K562 (cell line): ENCODE results near the gene ANKRD34A. TPM values are rescaled to one million over a fixed set of nuclear protein-coding genes. Genes with fewer than 3 reads are reported as not detected.
A peak's percentile ranks its signal among the peaks of the same experiment; 100 is the strongest.

Experiments
- CREB3L1 ChIP-seq: fragments of 450-650 bp; IDR thresholded peaks from 2 replicates; pipeline ENCODE4 v1.6.1; 2014; ENCODE audit warnings: low read depth, mild to moderate bottlenecking, moderate library complexity, borderline replicate concordance
- CSDE1 ChIP-seq, 2 experiments: fragments of 450-650 bp; IDR thresholded peaks; 2 replicates each; pipeline ENCODE4 v1.6.1; 2016; ENCODE audit warnings: mild to moderate bottlenecking in 1 of 2
- ERF ChIP-seq: fragments of 450-650 bp; formaldehyde crosslinking; IDR thresholded peaks from 2 replicates; pipeline ENCODE4 v1.4.0; 2020; ENCODE audit warnings: mild to moderate bottlenecking, mixed read lengths
- ESRRB ChIP-seq: fragments of 250-450 bp; sonication (Bioruptor Pico); IDR thresholded peaks from 2 replicates; pipeline ENCODE4 v1.5.0; 2020; ENCODE audit warnings: mild to moderate bottlenecking, moderate library complexity, borderline replicate concordance
- HDAC1 ChIP-seq, 2 experiments: fragments of 450-650 bp; IDR thresholded peaks; 2 replicates each; pipeline ENCODE4 v1.6.1; 2016 to 2017; ENCODE audit warnings: inconsistent platforms in 1 of 2, mild to moderate bottlenecking in 1 of 2, moderate library complexity in 1 of 2
- HIVEP1 ChIP-seq: fragments of 250-450 bp; sonication (Bioruptor Pico); IDR thresholded peaks from 2 replicates; pipeline ENCODE4 v1.4.0; 2020; ENCODE audit warnings: mild to moderate bottlenecking
- KDM1A ChIP-seq, 2 experiments: fragments of 450-650 bp; IDR thresholded peaks; 2 replicates each; pipeline ENCODE4 v1.6.1; 2016; ENCODE audit warnings: mild to moderate bottlenecking in 2 of 2
- NR2C2 ChIP-seq, 2 experiments: fragments of 200-800 bp in 1 of 2; sonication (Bioruptor generic) in 1 of 2; sonication (generic) in 1 of 2; formaldehyde crosslinking in 1 of 2; IDR thresholded peaks; 2 replicates each; pipeline versions ENCODE4 v1.6.1 to v1.8.0; 2016 to 2022; ENCODE audit warnings: mild to moderate bottlenecking in 1 of 2, missing compliant biosample characterization in 1 of 2, missing genetic modification characterization in 1 of 2, missing genetic modification reagents in 1 of 2
- RFX1 ChIP-seq: fragments of 450-650 bp; IDR thresholded peaks from 2 replicates; pipeline ENCODE4 v1.6.1; 2016; ENCODE audit warnings: mild to moderate bottlenecking, moderate library complexity
- SAP30 ChIP-seq: fragments of 200-600 bp; sonication (generic); IDR thresholded peaks from 2 replicates; pipeline ENCODE4 v1.6.1; 2012; ENCODE audit warnings: borderline replicate concordance, low read depth, mild to moderate bottlenecking, moderate library complexity, low read length, control low read depth, inconsistent platforms; ENCODE audit not compliant: insufficient read depth, poor library complexity, severe bottlenecking
- SOX6 ChIP-seq: fragments of 450-650 bp; IDR thresholded peaks from 2 replicates; pipeline ENCODE4 v1.6.1; 2014; ENCODE audit warnings: mild to moderate bottlenecking
- SRSF3 ChIP-seq: fragments of 200-400 bp; formaldehyde crosslinking; IDR thresholded peaks from 2 replicates; pipeline ENCODE4 v1.6.1; 2016; ENCODE audit warnings: mild to moderate bottlenecking, low read length, moderate library complexity; ENCODE audit not compliant: insufficient read depth
- TOE1 ChIP-seq, 2 experiments: fragments of 450-650 bp in 1 of 2; sonication (generic) in 1 of 2; formaldehyde crosslinking in 1 of 2; IDR thresholded peaks; 2 replicates each; pipeline versions ENCODE4 v1.7.1 to v1.8.0; 2016 to 2022; ENCODE audit warnings: borderline replicate concordance in 2 of 2, mild to moderate bottlenecking in 2 of 2, antibody characterized with exemption in 1 of 2, inconsistent platforms in 1 of 2, low read depth in 1 of 2, missing genetic modification reagents in 1 of 2, moderate library complexity in 1 of 2
- U2AF2 ChIP-seq: fragments of 200-400 bp; formaldehyde crosslinking; optimal IDR thresholded peaks from 2 replicates; pipeline ENCODE3; 2017; ENCODE audit warnings: low read depth, mild to moderate bottlenecking, low read length
- VEZF1 ChIP-seq: fragments of 200-800 bp; sonication (Bioruptor generic); IDR thresholded peaks from 2 replicates; pipeline ENCODE4 v1.6.1; 2017; ENCODE audit warnings: missing genetic modification characterization, missing compliant biosample characterization
- ZEB2 ChIP-seq: fragments of 450-650 bp; IDR thresholded peaks from 2 replicates; pipeline ENCODE4 v1.6.1; 2016
- ZNF695 ChIP-seq: fragments of 450-650 bp; formaldehyde crosslinking; IDR thresholded peaks from 2 replicates; pipeline ENCODE4 v1.4.0; 2020; ENCODE audit warnings: mild to moderate bottlenecking, moderate library complexity
- polyA plus RNA-seq, 8 experiments: library from polyadenylated mRNA; depleted of rRNA in 4 of 8; stranded (reverse) in 5 of 8; unstranded in 3 of 8; fragments of >200 nt; fragmentation: Nextera tagmentation in 2 of 8; fragmentation: Illumina TruSeq in 1 of 8; extraction: Ambion mirVana in 2 of 8; extraction: Trizol in 1 of 8; gene quantifications; 2 replicates each; pipeline versions ENCODE4 v1.2.1 to v1.2.3, GENCODE V29; 2011 to 2014; ENCODE audit warnings: inconsistent platforms in 1 of 8, missing spikeins in 1 of 8
- total RNA-seq, 7 experiments: library from RNA; depleted of rRNA in 6 of 7; stranded (reverse); fragments of >200 nt in 6 of 7; fragmentation: Illumina TruSeq in 2 of 7; extraction: Trizol in 2 of 7; gene quantifications; 2 replicates each; pipeline versions ENCODE4 v1.2.1 to v1.2.3, GENCODE V29; 2011 to 2021; ENCODE audit warnings: low replicate concordance in 1 of 7
- TF ChIP-seq, protein P1 (sequence below): fragments of 450-650 bp; formaldehyde crosslinking; IDR thresholded peaks from 2 replicates; pipeline ENCODE4 v1.4.0; 2022; ENCODE audit warnings: missing genetic modification characterization
- TF ChIP-seq, protein P2 (sequence below): fragments of 450-650 bp; IDR thresholded peaks from 2 replicates; pipeline ENCODE4 v1.6.1; 2018; ENCODE audit warnings: mild to moderate bottlenecking, low read depth; ENCODE audit not compliant: partially characterized antibody
- TF ChIP-seq, protein P3 (sequence below): fragments of 450-650 bp; formaldehyde crosslinking; conservative IDR thresholded peaks from 2 replicates; pipeline ENCODE4 v1.4.0; 2022; ENCODE audit warnings: mild to moderate bottlenecking, missing genetic modification characterization

ANKRD34A gene
- total and polyA plus RNA-seq, 9 of the 15 experiments (the other 6 are each of a cell fraction or from before 2014, with no cell fraction given) = 0.06 to 1.6 (median 0.43) TPM

GRCh38 chr1:145995964-145996432 is 31.6 kb upstream of the ANKRD34A start (continued):
- TF ChIP-seq ESRRB (no peak), SRSF3 (no peak), ZNF695 (0 out of 2 replicates have a peak, but pooled peaks have one; percentile 49), TOE1 (IDR thresholded peaks at IDR 0.05; ENCODE audit: borderline replicate concordance) (no peak), TOE1 (CRISPR knock-in tag; IDR thresholded peaks at IDR 0.05; ENCODE audit: borderline replicate concordance, low read depth) (0 out of 2 replicates have a peak, but pooled peaks have one; percentile 69), SOX6 (peak; percentile 80), ZEB2 (peak; percentile 75; the same call in 1 of the 2 replicates), HDAC1 (IDR thresholded peaks at IDR 0.05) (peak in 1 of 2 experiments; percentile 58; a peak in 1 of 4 replicates), VEZF1 (no peak), NR2C2 (CRISPR knock-in tag; IDR thresholded peaks at IDR 0.05) (0 out of 2 replicates have a peak, but pooled peaks have one; percentile 29), NR2C2 (tag; IDR thresholded peaks at IDR 0.05) (no peak), CSDE1 (IDR thresholded peaks at IDR 0.05) (no peak; a peak in 1 of 4 replicates), ERF (CRISPR knock-in tag) (peak; percentile 70; the same call in 1 of the 2 replicates), KDM1A (IDR thresholded peaks at IDR 0.05) (0 out of 4 replicates have a peak, but pooled peaks of 1 of the 2 experiments have one; percentile 3), HIVEP1 (CRISPR knock-in tag) (no peak), CREB3L1 (no peak), SAP30 (peak; percentile 11), RFX1 (0 out of 2 replicates have a peak, but pooled peaks have one; percentile 26), U2AF2 (no peak)
- TF ChIP-seq, protein P1, sequence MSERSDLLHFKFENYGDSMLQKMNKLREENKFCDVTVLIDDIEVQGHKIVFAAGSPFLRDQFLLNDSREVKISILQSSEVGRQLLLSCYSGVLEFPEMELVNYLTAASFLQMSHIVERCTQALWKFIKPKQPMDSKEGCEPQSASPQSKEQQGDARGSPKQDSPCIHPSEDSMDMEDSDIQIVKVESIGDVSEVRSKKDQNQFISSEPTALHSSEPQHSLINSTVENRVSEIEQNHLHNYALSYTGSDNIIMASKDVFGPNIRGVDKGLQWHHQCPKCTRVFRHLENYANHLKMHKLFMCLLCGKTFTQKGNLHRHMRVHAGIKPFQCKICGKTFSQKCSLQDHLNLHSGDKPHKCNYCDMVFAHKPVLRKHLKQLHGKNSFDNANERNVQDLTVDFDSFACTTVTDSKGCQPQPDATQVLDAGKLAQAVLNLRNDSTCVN (CRISPR knock-in tag) = peak; percentile 26; the same call in 1 of the 2 replicates
- TF ChIP-seq, protein P2, sequence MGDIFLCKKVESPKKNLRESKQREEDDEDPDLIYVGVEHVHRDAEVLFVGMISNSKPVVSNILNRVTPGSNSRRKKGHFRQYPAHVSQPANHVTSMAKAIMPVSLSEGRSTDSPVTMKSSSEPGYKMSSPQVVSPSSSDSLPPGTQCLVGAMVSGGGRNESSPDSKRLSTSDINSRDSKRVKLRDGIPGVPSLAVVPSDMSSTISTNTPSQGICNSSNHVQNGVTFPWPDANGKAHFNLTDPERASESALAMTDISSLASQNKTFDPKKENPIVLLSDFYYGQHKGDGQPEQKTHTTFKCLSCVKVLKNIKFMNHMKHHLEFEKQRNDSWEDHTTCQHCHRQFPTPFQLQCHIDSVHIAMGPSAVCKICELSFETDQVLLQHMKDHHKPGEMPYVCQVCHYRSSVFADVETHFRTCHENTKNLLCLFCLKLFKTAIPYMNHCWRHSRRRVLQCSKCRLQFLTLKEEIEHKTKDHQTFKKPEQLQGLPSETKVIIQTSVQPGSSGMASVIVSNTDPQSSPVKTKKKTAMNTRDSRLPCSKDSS = no peak
- TF ChIP-seq, protein P3, sequence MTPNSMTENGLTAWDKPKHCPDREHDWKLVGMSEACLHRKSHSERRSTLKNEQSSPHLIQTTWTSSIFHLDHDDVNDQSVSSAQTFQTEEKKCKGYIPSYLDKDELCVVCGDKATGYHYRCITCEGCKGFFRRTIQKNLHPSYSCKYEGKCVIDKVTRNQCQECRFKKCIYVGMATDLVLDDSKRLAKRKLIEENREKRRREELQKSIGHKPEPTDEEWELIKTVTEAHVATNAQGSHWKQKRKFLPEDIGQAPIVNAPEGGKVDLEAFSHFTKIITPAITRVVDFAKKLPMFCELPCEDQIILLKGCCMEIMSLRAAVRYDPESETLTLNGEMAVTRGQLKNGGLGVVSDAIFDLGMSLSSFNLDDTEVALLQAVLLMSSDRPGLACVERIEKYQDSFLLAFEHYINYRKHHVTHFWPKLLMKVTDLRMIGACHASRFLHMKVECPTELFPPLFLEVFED (CRISPR knock-in tag) = no peak
